ENCODE results near the gene IGHMBP2.
A peak's percentile ranks its signal among the peaks of the same experiment; 100 is the strongest.

The IGHMBP2 gene

GRCh38 chr11:68935516-68936357 lies 32.0 kb downstream of the IGHMBP2 start:
- no peak for ATAC-seq (replicated peaks)
- Mint-ChIP-seq H3K36me3 (peaks cover 38 to 51% of the 10 kb centered on the region in 2 donors), H3K27me3 (no peaks in the 10 kb centered on the region), H3K4me1 (peaks cover 0 to 5% of the 10 kb centered on the region in 2 donors), H3K27ac (no peak overlapping the region), H3K9me3 (no peaks in the 10 kb centered on the region), H3K4me3 (no peak overlapping the region)
- DNase-seq = no peak

GRCh38 chr11:68936358-68936636 lies 32.6 kb downstream of the IGHMBP2 start:
- Mint-ChIP-seq H3K36me3 (peaks cover 37 to 57% of the 10 kb centered on the region in 2 donors), H3K9me3 (no peaks in the 10 kb centered on the region)
- no peak for DNase-seq

GRCh38 chr11:68936676-68937620 lies 33.3 kb downstream of the IGHMBP2 start:
- Mint-ChIP-seq H3K9me3 (no peaks in the 10 kb centered on the region), H3K4me3 (no peak overlapping the region), H3K4me1 (peaks cover 0 to 5% of the 10 kb centered on the region in 2 donors), H3K27me3 (no peaks in the 10 kb centered on the region), H3K36me3 (peaks cover 32 to 54% of the 10 kb centered on the region in 2 donors), H3K27ac (peak overlapping the region; percentile 62)
- DNase-seq (no peak), ATAC-seq (replicated peaks) (no peak)

More at GRCh38 chr11:68936358-68936636, 32.6 kb downstream of the IGHMBP2 start:
- H3K27me3 Mint-ChIP-seq = no peaks in the 10 kb centered on the region
- no peak overlapping the region for H3K27ac Mint-ChIP-seq
- H3K4me1 Mint-ChIP-seq = peaks cover 0 to 5% of the 10 kb centered on the region in 2 donors
- H3K4me3 Mint-ChIP-seq = no peak overlapping the region
- ATAC-seq (replicated peaks) = no peak

- H3K4me3 Mint-ChIP-seq = no peak overlapping the region
- ATAC-seq (replicated peaks) = no peak
- H3K27ac Mint-ChIP-seq = no peak overlapping the region
These were observed 34.4 kb downstream of the IGHMBP2 start for GRCh38 chr11:68938088-68938487.

GRCh38 chr11:68938816-68939582 lies 35.3 kb downstream of the IGHMBP2 start:
- DNase-seq (no peak), ATAC-seq (replicated peaks) (no peak)
- Mint-ChIP-seq H3K4me3 (no peak overlapping the region), H3K36me3 (peaks cover 26 to 45% of the 10 kb centered on the region in 2 donors), H3K9me3 (no peaks in the 10 kb centered on the region), H3K27ac (peak overlapping the region; percentile 65), H3K27me3 (no peaks in the 10 kb centered on the region), H3K4me1 (peaks cover 11 to 24% of the 10 kb centered on the region in 2 donors)

More at GRCh38 chr11:68938088-68938487, 34.4 kb downstream of the IGHMBP2 start:
- Mint-ChIP-seq H3K27me3 (no peaks in the 10 kb centered on the region), H3K9me3 (no peaks in the 10 kb centered on the region), H3K4me1 (peaks cover 5 to 16% of the 10 kb centered on the region in 2 donors), H3K36me3 (peaks cover 30 to 49% of the 10 kb centered on the region in 2 donors)
- no peak for DNase-seq

GRCh38 chr11:68939583-68940555 lies 36.2 kb downstream of the IGHMBP2 start:
- H3K4me1 Mint-ChIP-seq = peaks cover 11 to 24% of the 10 kb centered on the region in 2 donors
- peaks cover 26 to 39% of the 10 kb centered on the region in 2 donors for H3K36me3 Mint-ChIP-seq
- ATAC-seq (replicated peaks) (no peak), DNase-seq (no peak)
- no peaks in the 10 kb centered on the region for H3K9me3 Mint-ChIP-seq
- H3K4me3 Mint-ChIP-seq = no peak overlapping the region
- H3K27me3 Mint-ChIP-seq = no peaks in the 10 kb centered on the region
- no peak overlapping the region for H3K27ac Mint-ChIP-seq

- Mint-ChIP-seq H3K4me3 (no peak overlapping the region), H3K36me3 (peaks cover 19 to 31% of the 10 kb centered on the region in 2 donors)
These were observed 37.1 kb downstream of the IGHMBP2 start for GRCh38 chr11:68940651-68941323.

GRCh38 chr11:68941324-68942094 lies 37.8 kb downstream of the IGHMBP2 start:
- peaks cover 11 to 28% of the 10 kb centered on the region in 2 donors for H3K4me1 Mint-ChIP-seq
- peaks cover 19 to 26% of the 10 kb centered on the region in 2 donors for H3K36me3 Mint-ChIP-seq
- no peak overlapping the region for H3K27ac Mint-ChIP-seq
- H3K27me3 Mint-ChIP-seq = no peaks in the 10 kb centered on the region
- no peaks in the 10 kb centered on the region for H3K9me3 Mint-ChIP-seq
- DNase-seq (no peak), ATAC-seq (replicated peaks) (no peak)
- H3K4me3 Mint-ChIP-seq = no peak overlapping the region

More at GRCh38 chr11:68940651-68941323, 37.1 kb downstream of the IGHMBP2 start:
- Mint-ChIP-seq H3K27me3 (no peaks in the 10 kb centered on the region), H3K9me3 (no peaks in the 10 kb centered on the region), H3K4me1 (peaks cover 11 to 24% of the 10 kb centered on the region in 2 donors), H3K27ac (no peak overlapping the region)
- no peak for ATAC-seq (replicated peaks)
- DNase-seq = no peak

- peak overlapping the region; percentile 94 for H3K27ac Mint-ChIP-seq
- H3K27me3 Mint-ChIP-seq = no peaks in the 10 kb centered on the region
- H3K36me3 Mint-ChIP-seq = peaks cover 19 to 26% of the 10 kb centered on the region in 2 donors
- DNase-seq = no peak
- H3K9me3 Mint-ChIP-seq = no peaks in the 10 kb centered on the region
- peaks cover 11 to 33% of the 10 kb centered on the region in 2 donors for H3K4me1 Mint-ChIP-seq
- no peak overlapping the region for H3K4me3 Mint-ChIP-seq
- no peak for ATAC-seq (replicated peaks)
These were observed 38.5 kb downstream of the IGHMBP2 start for GRCh38 chr11:68942095-68942620.

- Mint-ChIP-seq H3K4me3 (no peak overlapping the region), H3K27ac (peak overlapping the region; percentile 94), H3K27me3 (no peaks in the 10 kb centered on the region), H3K4me1 (peaks cover 11 to 33% of the 10 kb centered on the region in 2 donors), H3K9me3 (no peaks in the 10 kb centered on the region), H3K36me3 (peaks cover 17 to 26% of the 10 kb centered on the region in 2 donors)
- DNase-seq = peak; percentile 75
- peak; percentile 92 to 93 for ATAC-seq (replicated peaks)
These were observed 39.1 kb downstream of the IGHMBP2 start for GRCh38 chr11:68942751-68943271.

- Mint-ChIP-seq H3K4me3 (no peak overlapping the region), H3K36me3 (peaks cover 0 to 3% of the 10 kb centered on the region in 2 donors), H3K27ac (no peak overlapping the region), H3K4me1 (peaks cover 13 to 28% of the 10 kb centered on the region in 2 donors), H3K9me3 (no peaks in the 10 kb centered on the region), H3K27me3 (no peaks in the 10 kb centered on the region)
- DNase-seq (no peak), ATAC-seq (replicated peaks) (no peak)
These were observed 42.9 kb downstream of the IGHMBP2 start for GRCh38 chr11:68946416-68947090.
